HepG2 (cell line): ENCODE results near the gene SAMD9L. TPM values are rescaled to one million over a fixed set of nuclear protein-coding genes. Genes with fewer than 3 reads are reported as not detected.

Source experiments
- polyA plus RNA-seq, 8 experiments: library from polyadenylated mRNA; depleted of rRNA in 3 of 8; stranded (reverse) in 7 of 8; unstranded in 1 of 8; fragments of >200 nt; fragmentation: Illumina TruSeq in 4 of 8; extraction: Trizol in 4 of 8; gene quantifications; 2 replicates each; pipeline versions ENCODE4 v1.2.1 to v1.2.3, GENCODE V29; 2011 to 2016; ENCODE audit warnings: low read depth in 4 of 8, missing spikeins in 1 of 8, mixed read lengths in 1 of 8; ENCODE audit not compliant: insufficient read depth in 1 of 8
- total RNA-seq, 5 experiments: library from RNA; depleted of rRNA; stranded (reverse); fragments of >200 nt; fragmentation: Illumina TruSeq; extraction: Trizol; gene quantifications; 2 replicates each; pipeline ENCODE4 v1.2.3, GENCODE V29; 2016; ENCODE audit warnings: low read depth in 1 of 5

Gene SAMD9L
- total and polyA plus RNA-seq, 2 of the 13 experiments (the other 11 are each of a cell fraction or from before 2014, with no cell fraction given), result not detected

Other genes starting within 250 kb of the SAMD9L start
- 1.5 and 3.0 TPM in 2 replicates for gene SAMD9, start 30.4 kb downstream of the SAMD9L start, total RNA-seq (2016; rRNA removed; fragmentation: Illumina TruSeq; extraction: Trizol)
- 0.08 and 0.13 TPM in 2 replicates for gene SAMD9, start 30.4 kb downstream of the SAMD9L start, polyA plus RNA-seq (2011; rRNA removed)
- gene HEPACAM2, start 78.1 kb upstream of the SAMD9L start, total RNA-seq (2016; rRNA removed; fragmentation: Illumina TruSeq; extraction: Trizol), result not detected in 2 replicates
- gene HEPACAM2, start 78.1 kb upstream of the SAMD9L start, polyA plus RNA-seq (2011; rRNA removed), result not detected in 2 replicates
- 20.4 and 21.3 TPM in 2 replicates for gene VPS50, start 84.0 kb upstream of the SAMD9L start, total RNA-seq (2016; rRNA removed; fragmentation: Illumina TruSeq; extraction: Trizol)
- gene VPS50, start 84.0 kb upstream of the SAMD9L start, polyA plus RNA-seq (2011; rRNA removed), result 10.3 and 11.4 TPM in 2 replicates